Jurkat, Clone E6-1 (cell line): ENCODE data around the gene TSPYL1.

Experiments used
- DNase-seq: peaks from one replicate; pipeline ENCODE4 v3.0.0-alpha.2; 2011; ENCODE audit warnings: low read depth, low spot score
- H3K4me3 ChIP-seq: 2 replicates; pipeline ENCODE4 v1.5.1; 2011; ENCODE audit warnings: mild to moderate bottlenecking, low read length, control low read depth, moderate library complexity

The TSPYL1 gene

DNA sequence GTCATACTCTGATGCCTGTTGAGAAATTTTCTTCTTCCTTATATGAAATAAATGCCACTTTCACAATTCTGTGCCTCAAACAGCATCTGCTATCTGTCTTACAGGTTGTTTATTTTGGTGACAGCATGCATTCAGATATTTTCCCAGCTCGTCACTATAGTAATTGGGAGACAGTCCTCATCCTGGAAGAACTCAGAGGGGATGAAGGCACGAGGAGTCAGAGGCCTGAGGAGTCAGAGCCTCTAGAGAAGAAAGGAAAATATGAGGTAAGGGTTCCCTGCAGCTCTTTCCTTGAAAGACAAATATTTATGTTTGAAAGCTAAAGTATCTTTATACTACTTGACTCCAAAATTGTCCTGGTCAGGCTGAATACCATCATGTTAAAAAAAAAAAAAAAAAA lies 41.6 kb downstream of the TSPYL1 start:
- no peak overlapping the region for H3K4me3 ChIP-seq
- no peak for DNase-seq

DNA sequence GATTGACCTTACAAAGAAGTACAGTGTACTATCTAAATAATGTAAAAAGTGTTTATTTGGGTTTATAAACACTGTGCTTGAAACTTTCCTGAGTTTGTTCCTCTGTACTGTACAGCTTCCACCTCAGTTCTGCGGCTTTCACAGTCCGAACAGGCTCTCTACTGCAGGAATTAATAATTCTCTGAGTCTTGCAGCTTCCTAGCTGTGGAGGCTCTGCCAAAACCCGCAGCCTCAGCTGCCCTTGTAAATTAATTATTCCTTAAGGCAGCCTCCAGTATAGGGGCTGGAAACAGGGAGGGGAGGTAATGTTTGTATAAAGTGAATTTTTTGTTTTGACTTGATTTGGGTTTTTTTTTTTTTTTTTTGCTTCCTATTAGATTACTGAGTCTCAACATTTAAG lies 45.0 kb downstream of the TSPYL1 start:
- H3K4me3 ChIP-seq, result no peak overlapping the region
- DNase-seq, result no peak

DNA sequence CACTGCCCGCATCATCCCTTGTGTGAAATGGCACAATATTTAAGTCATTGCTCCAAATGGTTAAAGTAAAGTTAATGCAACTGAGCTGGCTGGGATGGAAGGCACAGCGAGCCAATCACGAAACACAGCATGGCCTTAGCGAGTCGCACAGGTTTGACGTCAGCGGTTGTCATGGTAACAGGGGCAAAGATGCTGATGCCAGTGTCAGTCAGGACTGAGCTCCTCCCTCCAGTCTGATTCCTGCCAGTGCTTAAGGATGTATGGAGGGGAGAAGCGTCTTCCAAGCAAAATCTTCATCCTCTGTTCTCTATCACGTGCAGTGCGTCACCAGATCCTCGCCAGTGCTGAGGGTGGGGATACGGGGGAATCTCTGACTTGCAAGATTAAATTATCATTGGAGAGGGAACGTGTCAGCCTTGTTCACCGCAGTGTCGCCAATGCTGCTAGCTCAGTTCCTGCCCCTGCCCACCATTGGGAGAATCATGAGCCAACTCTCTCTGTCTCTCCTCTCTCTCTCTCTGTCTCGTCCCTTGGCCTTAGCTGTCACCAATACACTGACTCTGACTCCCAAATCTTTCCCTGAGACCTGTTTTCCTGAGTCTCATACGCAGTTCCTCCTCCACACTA lies 50.3 kb downstream of the TSPYL1 start:
- no peak overlapping the region for H3K4me3 ChIP-seq
- peak; percentile 38 for DNase-seq
